MV-4-11 (cell line): Measurements from ENCODE around the gene SLC6A3.
A peak's percentile ranks its signal among the peaks of the same experiment; 100 is the strongest.

Experiments used
- DNase-seq: peaks from one replicate; lab custom pipeline; 2025; lab: John Stamatoyannopoulos, UW

The SLC6A3 gene

GRCh38 chr5:1445313-1445688, at the start of gene SLC6A3:
SLC6A3 (minus strand) TSS chr5:1445440; CDS start chr5:1443197, 2,243 bp downstream.
- no peak for DNase-seq

GRCh38 chr5:1493941-1494340, 48.7 kb upstream of the SLC6A3 start:
- no peak for DNase-seq

- no peak for DNase-seq
Measured at GRCh38 chr5:1493413-1493812, 48.2 kb upstream of the SLC6A3 start.

- DNase-seq: no peak
Measured at GRCh38 chr5:1492757-1493156, 47.5 kb upstream of the SLC6A3 start.

GRCh38 chr5:1490376-1490775, 45.1 kb upstream of the SLC6A3 start:
- DNase-seq: peak; percentile 78

GRCh38 chr5:1489754-1490153, 44.5 kb upstream of the SLC6A3 start:
- DNase-seq: no peak

- peak; percentile 46 for DNase-seq
Measured at GRCh38 chr5:1488882-1489680, 43.8 kb upstream of the SLC6A3 start.

GRCh38 chr5:1487079-1487764, 42.0 kb upstream of the SLC6A3 start:
- no peak for DNase-seq

GRCh38 chr5:1486271-1486670, 41.0 kb upstream of the SLC6A3 start:
- no peak for DNase-seq

- no peak for DNase-seq
Measured at GRCh38 chr5:1485579-1486118, 40.4 kb upstream of the SLC6A3 start.

GRCh38 chr5:1484730-1485578, 39.7 kb upstream of the SLC6A3 start:
- no peak for DNase-seq

GRCh38 chr5:1483856-1484729, 38.9 kb upstream of the SLC6A3 start:
- DNase-seq: no peak

- DNase-seq: no peak
Measured at GRCh38 chr5:1483064-1483463, 37.8 kb upstream of the SLC6A3 start.

- no peak for DNase-seq
Measured at GRCh38 chr5:1481959-1482331, 36.7 kb upstream of the SLC6A3 start.

GRCh38 chr5:1481266-1481958, 36.2 kb upstream of the SLC6A3 start:
- no peak for DNase-seq

GRCh38 chr5:1480806-1481205, 35.6 kb upstream of the SLC6A3 start:
- no peak for DNase-seq

- DNase-seq: peak; percentile 77
Measured at GRCh38 chr5:1480217-1480616, 35.0 kb upstream of the SLC6A3 start.

- peak; percentile 95 for DNase-seq
Measured at GRCh38 chr5:1479581-1480188, 34.4 kb upstream of the SLC6A3 start.

GRCh38 chr5:1479066-1479465, 33.8 kb upstream of the SLC6A3 start:
- no peak for DNase-seq
